Activated CD4-positive, alpha-beta memory T cell treated with anti-CD3 and anti-CD28 coated beads for 36 hours (primary cell): Measurements from ENCODE around the gene BDNF. TPM values are rescaled to one million over a fixed set of nuclear protein-coding genes. Genes with fewer than 3 reads are reported as not detected.
"Not testable (repeated sequence)": the region's sequence is repeated elsewhere in the genome, so short reads cannot be mapped to it uniquely, and the experiment has no call there.

Source experiments
- CTCF ChIA-PET: fragments of 350-600 bp; sonication (Branson Sonifier 250); formaldehyde crosslinking; loops from one replicate; lab custom pipeline; 2021; ENCODE audit warnings: antibody characterized with exemption, inconsistent platforms; lab: Charles Lee
- POLR2A ChIA-PET: fragments of 350-600 bp; sonication (Branson Sonifier 250); formaldehyde crosslinking; loops from one replicate; lab custom pipeline; 2021; ENCODE audit warnings: antibody characterized with exemption; lab: Charles Lee
- DNase-seq: peaks from one replicate; pipeline ENCODE4 v3.0.0-alpha.2; 2020
- H3K27ac Mint-ChIP-seq: one replicate; pipeline ENCODE4 v1.8.0; 2021; ENCODE audit warnings: mixed read lengths
- H3K27me3 Mint-ChIP-seq: one replicate; pipeline ENCODE4 v1.8.0; 2021; ENCODE audit warnings: mixed read lengths
- H3K36me3 Mint-ChIP-seq: one replicate; pipeline ENCODE4 v1.8.0; 2021; ENCODE audit warnings: mixed read lengths
- H3K4me1 Mint-ChIP-seq: one replicate; pipeline ENCODE4 v1.8.0; 2021; ENCODE audit warnings: low read depth, mixed read lengths
- H3K4me3 Mint-ChIP-seq: one replicate; pipeline ENCODE4 v1.8.0; 2021; ENCODE audit warnings: mild to moderate bottlenecking, mixed read lengths
- H3K9me3 Mint-ChIP-seq: one replicate; pipeline ENCODE4 v1.8.0; 2021; ENCODE audit warnings: mixed read lengths
- intact Hi-C: fragments of 100-400 bp; cut with micrococcal nuclease; formaldehyde crosslinking; loops from one replicate; pipeline ENCODE4 v1.15.1; 2023
- total RNA-seq, 2 experiments: library from RNA; stranded (reverse); gene quantifications; one replicate each; pipeline ENCODE4 v1.2.3, GENCODE V29; 2021

BDNF gene
- total RNA-seq, result not detected

- DNase-seq, result no peak
- H3K4me3 Mint-ChIP-seq, result peak within 1 kb of the TSS; percentile 67
- ChIA-PET CTCF (interaction anchor here (1.1 to 2.8 kb wide), 5 partner anchors 10 to 1039 kb away, joined by 3 to 42 read pairs (median 11); no protein-coding TSS in a partner anchor), POLR2A (no interaction called here)
- no peaks in the 10 kb centered on the region for H3K9me3 Mint-ChIP-seq
- intact Hi-C loops, result no loop called here
- no peaks in the 10 kb centered on the region for H3K36me3 Mint-ChIP-seq
- H3K4me1 Mint-ChIP-seq, result peaks cover 27% of the 10 kb centered on the region
- H3K27ac Mint-ChIP-seq, result no peak within 1 kb of the TSS
- H3K27me3 Mint-ChIP-seq, result peaks cover 66% of the 10 kb centered on the region
Observed at GRCh38 chr11:27700351-27701301, at the start of gene BDNF. Gene BDNF (minus strand): TSS chr11:27700455. CDS start chr11:27658564, 41,891 bp downstream.

GRCh38 chr11:27740362-27741013, 40.2 kb upstream of the BDNF start:
- no peaks in the 10 kb centered on the region for H3K36me3 Mint-ChIP-seq
- CTCF ChIA-PET, result no interaction called here
- no peaks in the 10 kb centered on the region for H3K4me1 Mint-ChIP-seq
- peaks cover 4% of the 10 kb centered on the region for H3K27me3 Mint-ChIP-seq
- no peak overlapping the region for H3K4me3 Mint-ChIP-seq
- no peak overlapping the region for H3K27ac Mint-ChIP-seq
- intact Hi-C loops, result no loop called here
- POLR2A ChIA-PET, result interaction anchor here (0.6 kb wide), 1 partner anchor 30 kb away, joined by 4 read pairs; no protein-coding TSS in a partner anchor
- no peaks in the 10 kb centered on the region for H3K9me3 Mint-ChIP-seq
- DNase-seq, result no peak

GRCh38 chr11:27735281-27735680, 35.0 kb upstream of the BDNF start:
- intact Hi-C loops, result no loop called here
- Mint-ChIP-seq H3K27me3 (peaks cover 4% of the 10 kb centered on the region), H3K9me3 (no peaks in the 10 kb centered on the region), H3K4me3 (no peak overlapping the region), H3K27ac (no peak overlapping the region), H3K36me3 (no peaks in the 10 kb centered on the region), H3K4me1 (no peaks in the 10 kb centered on the region)
- ChIA-PET CTCF (no interaction called here), POLR2A (no interaction called here)
- no peak for DNase-seq

GRCh38 chr11:27731803-27732202, 31.5 kb upstream of the BDNF start:
- H3K4me1 Mint-ChIP-seq, H3K27me3 Mint-ChIP-seq, DNase-seq, H3K36me3 Mint-ChIP-seq, intact Hi-C loops, H3K9me3 Mint-ChIP-seq, H3K4me3 Mint-ChIP-seq, POLR2A ChIA-PET, H3K27ac Mint-ChIP-seq, CTCF ChIA-PET: not testable (repeated sequence)

- Mint-ChIP-seq H3K4me3 (no peak overlapping the region), H3K36me3 (no peaks in the 10 kb centered on the region), H3K27me3 (peaks cover 25% of the 10 kb centered on the region), H3K4me1 (peaks cover 4% of the 10 kb centered on the region), H3K27ac (no peak overlapping the region), H3K9me3 (no peaks in the 10 kb centered on the region)
- CTCF ChIA-PET, result interaction anchor here (0.7 to 1.1 kb wide), 3 partner anchors 10 to 28 kb away, joined by 3 read pairs; no protein-coding TSS in a partner anchor
- no peak for DNase-seq
- POLR2A ChIA-PET, result interaction anchor here (0.6 kb wide), 1 partner anchor 12 kb away, joined by 3 read pairs; no protein-coding TSS in a partner anchor
- intact Hi-C loops, result no loop called here
Observed at GRCh38 chr11:27726981-27727380, 26.7 kb upstream of the BDNF start.

GRCh38 chr11:27723687-27724086, 23.4 kb upstream of the BDNF start:
- no peak overlapping the region for H3K4me3 Mint-ChIP-seq
- ChIA-PET CTCF (no interaction called here), POLR2A (no interaction called here)
- H3K9me3 Mint-ChIP-seq, result no peaks in the 10 kb centered on the region
- H3K36me3 Mint-ChIP-seq, result peaks cover 5% of the 10 kb centered on the region
- H3K4me1 Mint-ChIP-seq, result peaks cover 11% of the 10 kb centered on the region
- no peak for DNase-seq
- H3K27ac Mint-ChIP-seq, result no peak overlapping the region
- intact Hi-C loops, result no loop called here
- peaks cover 51% of the 10 kb centered on the region for H3K27me3 Mint-ChIP-seq

GRCh38 chr11:27722953-27723344, 22.7 kb upstream of the BDNF start:
- CTCF ChIA-PET, result no interaction called here
- intact Hi-C loops, result no loop called here
- H3K4me3 Mint-ChIP-seq, result no peak overlapping the region
- no peak for DNase-seq
- no peaks in the 10 kb centered on the region for H3K9me3 Mint-ChIP-seq
- peaks cover 13% of the 10 kb centered on the region for H3K4me1 Mint-ChIP-seq
- peaks cover 55% of the 10 kb centered on the region for H3K27me3 Mint-ChIP-seq
- H3K27ac Mint-ChIP-seq, result no peak overlapping the region
- POLR2A ChIA-PET, result no interaction called here
- H3K36me3 Mint-ChIP-seq, result peaks cover 5% of the 10 kb centered on the region

- Mint-ChIP-seq H3K4me3 (no peak overlapping the region), H3K4me1 (peaks cover 13% of the 10 kb centered on the region), H3K27ac (no peak overlapping the region), H3K36me3 (peaks cover 5% of the 10 kb centered on the region), H3K27me3 (peaks cover 61% of the 10 kb centered on the region), H3K9me3 (no peaks in the 10 kb centered on the region)
- DNase-seq, result peak; percentile 19
- ChIA-PET POLR2A (no interaction called here), CTCF (interaction anchor here (1.0 kb wide), 1 partner anchor 23 kb away, joined by 4 read pairs; no protein-coding TSS in a partner anchor)
- intact Hi-C loops, result no loop called here
Observed at GRCh38 chr11:27722117-27722952, 22.1 kb upstream of the BDNF start.

GRCh38 chr11:27721264-27722116, 21.2 kb upstream of the BDNF start:
- H3K36me3 Mint-ChIP-seq, result peaks cover 5% of the 10 kb centered on the region
- CTCF ChIA-PET, result interaction anchor here (1.0 to 2.4 kb wide), 2 partner anchors 22 kb away, joined by 4 to 11 read pairs; partner anchors contain the start of gene BDNF
- H3K9me3 Mint-ChIP-seq, result no peaks in the 10 kb centered on the region
- intact Hi-C loops, result no loop called here
- H3K27ac Mint-ChIP-seq, result no peak overlapping the region
- no peak for DNase-seq
- peaks cover 13% of the 10 kb centered on the region for H3K4me1 Mint-ChIP-seq
- no peak overlapping the region for H3K4me3 Mint-ChIP-seq
- H3K27me3 Mint-ChIP-seq, result peaks cover 65% of the 10 kb centered on the region
- POLR2A ChIA-PET, result no interaction called here

- POLR2A ChIA-PET, result no interaction called here
- H3K4me3 Mint-ChIP-seq, result no peak overlapping the region
- peak; percentile 24 for DNase-seq
- H3K27me3 Mint-ChIP-seq, result peaks cover 62% of the 10 kb centered on the region
- H3K27ac Mint-ChIP-seq, result no peak overlapping the region
- peaks cover 5% of the 10 kb centered on the region for H3K36me3 Mint-ChIP-seq
- intact Hi-C loops, result no loop called here
- peaks cover 13% of the 10 kb centered on the region for H3K4me1 Mint-ChIP-seq
- H3K9me3 Mint-ChIP-seq, result no peaks in the 10 kb centered on the region
- CTCF ChIA-PET, result interaction anchor here (0.8 to 2.4 kb wide), 2 partner anchors 9 to 21 kb away, joined by 3 to 11 read pairs; partner anchors contain the start of gene BDNF
Observed at GRCh38 chr11:27720277-27720830, 20.1 kb upstream of the BDNF start.
